Limb (tissue), 2 donors: Measurements from ENCODE around the gene ITGB2.
A peak's percentile ranks its signal among the peaks of the same experiment; 100 is the strongest.

ENCODE experiments used
- DNase-seq, 2 donors: peaks; one replicate each; pipeline ENCODE4 v3.0.0-alpha.2; 2016; ENCODE audit errors: extremely low spot score in 2 of 2

Gene ITGB2

DNA sequence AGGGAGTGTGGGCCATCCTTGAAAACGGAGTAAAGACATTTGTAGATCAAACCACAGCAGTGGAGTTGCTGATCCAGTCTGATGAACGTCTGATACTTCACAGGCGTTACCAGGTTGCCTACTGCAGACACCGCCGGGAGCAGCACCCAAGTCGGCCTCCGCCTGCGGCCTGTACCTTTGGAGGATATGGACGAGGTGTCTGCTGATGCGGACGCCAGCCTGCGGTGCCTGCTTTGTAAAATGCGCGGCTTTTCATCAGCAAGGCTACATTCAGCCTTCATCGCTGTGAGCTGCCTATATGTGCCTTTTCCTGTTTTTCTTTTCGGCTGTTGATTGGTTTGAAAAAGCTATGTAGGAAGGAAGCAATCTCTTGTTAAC, 35.1 kb upstream of the ITGB2 start:
- DNase-seq: no peak

GRCh38 chr21:44955141-44955797, 34.6 kb upstream of the ITGB2 start:
- DNase-seq: no peak

DNA sequence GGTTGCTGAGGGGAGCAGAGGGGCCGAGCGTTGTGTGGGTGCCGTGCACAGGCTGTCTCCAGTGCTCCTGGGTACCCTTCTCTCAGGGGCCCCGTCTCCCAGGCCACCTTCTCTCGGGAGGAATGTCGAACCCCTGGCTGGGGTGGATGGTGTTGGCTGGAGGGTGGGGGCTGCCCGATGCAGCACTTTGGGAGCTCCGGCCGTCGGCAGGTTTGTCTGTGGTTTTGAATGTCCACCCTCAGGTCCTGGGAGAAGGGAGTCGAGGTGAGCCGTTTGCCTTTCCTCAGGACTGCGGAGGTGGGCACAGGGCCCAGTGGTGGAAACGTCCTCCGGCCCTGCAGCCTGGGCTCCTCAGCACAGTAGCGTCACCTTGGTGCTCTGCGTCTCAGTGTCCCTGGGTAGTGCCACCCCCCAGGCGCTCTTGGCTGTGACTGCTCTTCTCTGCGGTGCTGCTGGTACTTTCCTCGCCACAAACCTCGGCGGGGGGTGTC, 33.6 kb upstream of the ITGB2 start:
- DNase-seq: no peak

DNA sequence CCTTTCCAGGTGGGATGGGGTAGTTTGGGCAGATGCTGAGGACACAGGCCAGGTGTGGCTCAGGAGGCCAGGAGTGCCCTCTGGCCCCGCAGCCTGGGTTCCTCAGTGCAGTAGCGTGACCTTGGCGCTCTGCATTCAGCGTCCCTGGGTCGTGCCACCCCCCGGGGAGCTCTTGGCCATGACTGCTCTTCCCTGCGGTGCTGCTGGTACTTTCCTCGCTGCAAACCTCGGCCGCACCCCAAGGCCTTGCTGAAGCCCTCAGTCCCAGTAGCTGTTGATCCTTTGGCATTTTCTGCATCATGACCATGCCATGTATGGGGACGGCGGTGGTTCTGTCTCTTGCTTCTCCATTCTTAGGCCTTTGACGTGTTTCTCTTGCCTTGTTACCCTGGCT, 32.9 kb upstream of the ITGB2 start:
- DNase-seq: no peak

GRCh38 chr21:44952929-44953627, 32.4 kb upstream of the ITGB2 start:
- DNase-seq: no peak

DNA sequence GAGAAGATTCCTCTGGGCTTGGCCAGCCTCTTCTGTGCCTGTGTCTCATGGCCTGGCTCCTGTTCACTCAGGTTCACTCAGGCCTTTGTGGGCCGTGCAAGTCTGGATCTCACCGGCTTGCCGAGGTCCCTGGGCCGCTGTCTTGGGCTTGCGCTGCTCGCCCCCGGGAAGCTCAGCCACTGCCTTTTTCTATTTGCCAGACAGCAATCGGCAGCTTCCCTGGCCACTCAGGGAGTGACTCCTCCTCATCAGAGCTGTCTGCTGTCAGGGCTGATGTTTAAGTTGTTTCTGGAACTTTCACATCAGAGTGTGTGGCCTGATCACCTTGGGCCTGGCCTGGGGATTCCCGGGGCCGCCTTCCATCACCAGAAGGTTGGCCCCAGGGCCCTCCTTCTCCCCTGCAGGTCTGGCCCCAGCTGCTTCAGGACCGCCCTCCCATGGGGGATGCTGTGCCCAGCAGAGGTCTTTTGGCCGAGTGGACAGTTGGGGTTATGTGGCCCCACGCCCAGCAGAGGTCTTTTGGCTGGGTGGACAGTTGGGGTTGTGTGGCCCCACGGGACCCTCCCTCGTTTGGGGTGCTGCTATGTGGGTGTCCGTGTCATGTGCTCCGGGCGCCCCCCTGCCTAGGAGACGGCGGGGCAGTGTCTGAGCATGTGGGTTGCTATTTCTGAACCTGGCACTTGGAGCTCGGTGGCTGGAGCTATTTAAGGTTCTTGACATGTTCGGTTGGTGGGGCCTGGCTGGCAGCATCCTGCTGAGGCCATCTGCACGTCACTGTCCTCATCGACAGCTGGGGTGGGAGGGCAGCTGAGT, 31.6 kb upstream of the ITGB2 start:
- DNase-seq: peak in 1 of 2 donors; percentile 48

DNA sequence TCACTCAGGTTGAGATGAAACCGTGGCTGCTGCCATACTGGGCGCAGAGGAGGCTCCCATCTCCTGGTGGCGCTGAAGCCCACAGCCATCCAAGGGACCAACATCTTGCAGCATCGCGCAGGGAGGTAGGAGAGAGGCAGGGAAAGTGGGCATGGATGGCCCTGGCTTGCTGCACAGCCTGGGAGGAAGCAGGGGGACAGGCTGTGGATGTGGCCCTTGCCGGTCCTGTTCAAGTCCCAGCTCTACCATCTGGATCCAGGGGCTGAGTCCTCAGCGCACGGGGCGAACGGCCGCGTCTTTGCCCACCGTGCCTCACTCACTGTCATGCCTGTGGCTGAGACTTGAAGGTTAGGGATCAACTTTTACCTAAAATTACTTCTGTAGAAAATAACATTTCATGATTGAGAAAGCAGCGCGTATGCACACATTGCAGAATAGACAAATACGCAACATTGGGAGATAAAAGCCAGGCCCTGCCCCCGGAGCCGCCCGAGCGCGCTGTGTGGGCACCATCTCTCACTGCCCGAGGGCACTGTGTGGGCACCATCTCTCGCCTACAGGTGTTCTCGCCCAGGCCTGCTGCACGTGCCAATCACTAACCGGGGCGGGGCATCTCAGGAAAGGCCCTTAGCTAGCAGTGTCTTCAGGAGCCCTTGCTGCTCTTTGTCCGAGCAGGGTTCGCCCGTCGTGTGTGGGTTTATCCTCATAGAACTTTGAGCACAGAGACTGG, 30.7 kb upstream of the ITGB2 start:
- no peak for DNase-seq

GRCh38 chr21:44950351-44950750, 29.7 kb upstream of the ITGB2 start:
- DNase-seq: no peak

- peak; percentile 68 to 87 for DNase-seq
Measured at GRCh38 chr21:44949779-44950198, 29.1 kb upstream of the ITGB2 start.

- DNase-seq: no peak
Measured at GRCh38 chr21:44949161-44949778, 28.6 kb upstream of the ITGB2 start.

GRCh38 chr21:44948426-44949120, 27.9 kb upstream of the ITGB2 start:
- DNase-seq: no peak

GRCh38 chr21:44947930-44948331, 27.2 kb upstream of the ITGB2 start:
- no peak for DNase-seq

DNA sequence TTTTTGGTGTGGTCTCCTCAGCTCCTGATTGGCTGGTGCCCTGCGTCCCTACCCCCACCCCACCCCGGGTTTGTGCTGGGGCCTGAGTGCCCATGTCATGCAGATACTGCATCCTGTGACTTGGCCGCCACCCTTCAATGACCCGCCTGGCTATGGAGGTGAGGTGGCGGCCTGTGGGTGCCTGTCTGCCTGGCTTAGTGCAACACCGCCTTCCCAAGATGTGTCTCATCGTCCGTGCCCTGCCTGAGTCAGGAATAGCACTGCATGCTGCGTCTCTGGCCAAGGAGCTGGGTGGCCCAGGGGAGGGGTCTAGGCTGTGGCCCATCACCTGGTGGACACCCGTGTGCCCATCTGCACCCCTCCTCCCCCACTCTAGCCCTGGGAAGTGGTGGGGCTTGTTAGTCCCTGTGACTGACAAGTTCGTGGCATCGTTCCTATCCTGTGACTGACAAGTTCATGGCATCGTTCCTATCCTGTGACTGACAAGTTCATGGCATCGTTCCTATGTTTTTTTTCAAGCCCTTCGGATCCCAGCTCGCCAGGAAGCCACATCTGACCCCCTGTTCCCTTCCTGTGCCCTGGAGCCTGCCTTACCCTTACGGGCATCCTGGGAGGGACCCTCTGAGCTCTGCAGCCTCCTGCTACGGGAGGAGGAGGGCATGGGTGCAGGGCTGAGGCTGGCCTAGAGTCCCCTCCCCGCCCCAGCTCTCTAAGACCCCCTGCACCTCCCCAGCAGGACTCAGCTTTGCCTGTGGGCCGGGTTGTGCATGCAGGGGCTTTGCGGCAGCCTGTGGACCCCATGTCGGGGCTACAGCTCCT, 26.6 kb upstream of the ITGB2 start:
- no peak for DNase-seq

GRCh38 chr21:44946254-44947041, 25.7 kb upstream of the ITGB2 start:
- DNase-seq: no peak

DNA sequence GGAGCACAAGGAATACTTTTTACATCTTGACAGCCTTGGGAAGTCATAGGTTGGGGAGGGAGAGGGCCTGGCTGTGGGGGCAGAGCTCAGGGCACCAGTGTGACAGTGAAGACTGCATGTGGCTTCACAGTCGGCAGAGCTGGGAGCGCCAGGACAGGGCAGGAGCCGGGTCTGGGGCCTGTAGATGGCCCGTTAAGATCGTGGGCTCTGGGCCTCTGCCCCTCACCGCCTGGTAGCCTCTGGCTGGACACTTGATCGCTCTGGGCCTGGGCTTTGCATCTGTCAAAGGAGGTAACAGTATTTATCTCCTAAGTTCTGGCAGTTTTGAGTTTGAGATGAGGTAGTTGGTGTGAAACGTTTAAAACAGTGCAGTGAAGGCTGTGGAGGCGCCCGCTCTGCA, 23.9 kb upstream of the ITGB2 start:
- no peak for DNase-seq

GRCh38 chr21:44943686-44944550, 23.2 kb upstream of the ITGB2 start:
- DNase-seq: no peak

DNA sequence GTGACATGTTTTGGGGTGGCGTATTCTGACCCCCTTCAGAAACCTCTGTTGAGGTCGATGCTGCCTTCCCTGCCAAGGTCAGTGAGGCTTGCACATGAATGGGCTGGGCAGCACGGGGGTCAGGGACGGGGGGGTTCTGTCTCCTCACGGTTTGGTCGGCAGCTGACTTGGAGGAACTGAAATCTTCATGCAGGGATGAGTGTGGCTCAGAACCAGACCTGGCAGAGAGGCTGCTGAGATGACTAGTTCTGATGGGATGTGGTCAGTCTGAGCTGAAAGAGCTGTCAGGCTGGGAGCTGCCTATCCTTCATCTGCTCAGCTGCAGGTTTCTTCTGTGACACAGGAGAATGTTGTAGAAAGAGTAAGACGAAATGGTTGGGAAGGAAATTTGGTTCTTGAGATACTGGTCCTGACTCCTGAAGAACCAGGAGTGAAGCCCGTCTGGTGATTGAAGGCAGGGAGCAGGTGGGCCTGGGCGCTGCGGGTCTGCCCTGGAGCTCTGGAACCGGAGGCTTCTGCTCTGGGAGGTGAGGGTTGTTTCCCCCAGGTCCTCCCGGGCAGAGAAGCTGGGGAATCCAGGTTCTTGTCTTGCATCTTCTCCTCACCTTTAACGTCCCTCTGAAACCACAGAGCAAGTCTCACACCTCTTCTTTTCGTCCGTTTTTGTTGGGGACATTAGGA, 22.4 kb upstream of the ITGB2 start:
- DNase-seq: no peak
